Right cardiac atrium (tissue), 5 donors: ENCODE data around the gene NMRK1. TPM values are rescaled to one million over a fixed set of nuclear protein-coding genes. Genes with fewer than 3 reads are reported as not detected.

Experiments used
- ATAC-seq, 2 donors: fragments of 200-7000 bp; cut with Tn5 transposase; one replicate each; pipeline versions ENCODE4 v1.8.0 to v1.9.1; 2020; ENCODE audit warnings: moderate library complexity in 2 of 2, mild to moderate bottlenecking in 1 of 2
- DNase-seq, 3 donors: peaks; one replicate each; pipeline ENCODE4 v3.0.0-alpha.2; 2020
- H3K27ac ChIP-seq: one replicate; pipeline ENCODE4 v1.5.1; 2013; ENCODE audit warnings: mild to moderate bottlenecking, low read length, control low read depth, moderate library complexity
- H3K27me3 ChIP-seq: one replicate; pipeline ENCODE4 v1.6.1; 2013; ENCODE audit not compliant: control insufficient read depth, insufficient read depth
- H3K4me1 ChIP-seq: one replicate; pipeline ENCODE4 v1.6.1; 2013; ENCODE audit warnings: low read length; ENCODE audit not compliant: control insufficient read depth, insufficient read depth
- H3K4me3 ChIP-seq: one replicate; pipeline ENCODE4 v1.5.1; 2013; ENCODE audit warnings: low read length, control low read depth
- H3K9me3 ChIP-seq: one replicate; pipeline ENCODE4 v1.6.1; 2013; ENCODE audit warnings: low read length; ENCODE audit not compliant: control insufficient read depth
- WGBS: extraction: QIAGEN DNeasy Blood & Tissue Kit; methylation state at CpG from one replicate; pipeline ENCODE4 v1.1.7; 2013; 5-methylcytosine and 5-hydroxymethylcytosine counted together
- intact Hi-C, 4 donors: fragments of 100-400 bp; cut with DNase I; formaldehyde crosslinking; loops; one replicate each; pipeline versions ENCODE4 v1.11.0 to v1.14.0; 2022 to 2023
- polyA plus RNA-seq: library from polyadenylated mRNA; stranded (reverse); fragments of 200-250 nt; gene quantifications from one replicate; pipeline ENCODE4 v1.2.3, GENCODE V29; 2013
- total RNA-seq, 4 donors: library from RNA; stranded (reverse); fragmentation: NEBNext Ultra II Directional; extraction: Animal tissue kit (Norgen Biotek cat#: 25700); gene quantifications; one replicate each; pipeline ENCODE4 v1.2.1, GENCODE V29; 2021
- donor health status: healthy with polysubstance abuse.
- donor health status: DM: no; HTN: yes; CAD: no.
- donor health status: DM: no; HTN: no; CAD: no.
- donor health status: DM: no; HTN: yes; CAD: no; lungs with severe emphysema.
- donor health status: DM: yes; HTN: yes; CAD: no.

NMRK1 gene
- total and polyA plus RNA-seq, 5 donors, result 11.6 to 30.2 (median 27.2) TPM

- DNase-seq (no peak), ATAC-seq (peak in 1 of 2 donors; percentile 52)
- Histone ChIP-seq H3K9me3 (no peaks in the 10 kb centered on the region), H3K4me3 (no peak overlapping the region), H3K4me1 (no peaks in the 10 kb centered on the region), H3K27me3 (no peaks in the 10 kb centered on the region), H3K27ac (no peak overlapping the region)
- intact Hi-C loops, result no loop called here
- WGBS, result 92% methylated on average over 4 of the region's 4 CpGs
Measured at GRCh38 chr9:75120686-75121085, 32.7 kb upstream of the NMRK1 start.

GRCh38 chr9:75117564-75117963, 29.6 kb upstream of the NMRK1 start:
- DNase-seq (no peak), ATAC-seq (no peak)
- intact Hi-C loops, result no loop called here
- H3K9me3 ChIP-seq, result no peaks in the 10 kb centered on the region
- no peak overlapping the region for H3K27ac ChIP-seq
- H3K27me3 ChIP-seq, result no peaks in the 10 kb centered on the region
- no peak overlapping the region for H3K4me3 ChIP-seq
- no peaks in the 10 kb centered on the region for H3K4me1 ChIP-seq
- 99% methylated on average over 1 of the region's 1 CpG for WGBS

DNA sequence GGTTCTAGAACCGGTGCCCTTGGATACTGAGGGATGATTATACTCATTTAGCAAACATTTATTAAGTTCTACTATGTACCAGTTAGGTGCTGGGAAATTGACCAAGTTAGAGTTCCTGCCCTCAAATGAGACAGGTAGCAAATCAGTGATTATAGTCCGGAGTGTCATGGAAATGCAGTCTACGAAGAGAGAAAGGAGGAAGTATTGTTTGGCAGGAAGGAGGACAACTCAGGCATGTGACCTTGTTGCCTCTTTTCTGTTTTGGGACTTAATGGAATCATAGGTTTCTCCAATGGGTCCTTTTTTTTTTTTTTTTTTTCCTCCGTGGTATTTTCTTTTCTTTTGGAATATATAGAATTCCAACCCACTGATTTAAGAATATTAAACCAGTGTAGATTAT, 28.4 kb upstream of the NMRK1 start:
- no peak overlapping the region for H3K4me3 ChIP-seq
- H3K27ac ChIP-seq, result no peak overlapping the region
- no peaks in the 10 kb centered on the region for H3K4me1 ChIP-seq
- intact Hi-C loops, result no loop called here
- DNase-seq (no peak), ATAC-seq (no peak)
- WGBS, result 69% methylated on average over 4 of the region's 4 CpGs
- H3K27me3 ChIP-seq, result no peaks in the 10 kb centered on the region
- H3K9me3 ChIP-seq, result no peaks in the 10 kb centered on the region

- DNase-seq (no peak), ATAC-seq (no peak)
- H3K4me1 ChIP-seq, result peaks cover 6% of the 10 kb centered on the region
- intact Hi-C loops, result no loop called here
- no peak overlapping the region for H3K4me3 ChIP-seq
- H3K27me3 ChIP-seq, result no peaks in the 10 kb centered on the region
- H3K9me3 ChIP-seq, result no peaks in the 10 kb centered on the region
- WGBS, result 40% methylated on average over 4 of the region's 4 CpGs
- H3K27ac ChIP-seq, result no peak overlapping the region
Measured at GRCh38 chr9:75112789-75113188, 24.8 kb upstream of the NMRK1 start.

DNA sequence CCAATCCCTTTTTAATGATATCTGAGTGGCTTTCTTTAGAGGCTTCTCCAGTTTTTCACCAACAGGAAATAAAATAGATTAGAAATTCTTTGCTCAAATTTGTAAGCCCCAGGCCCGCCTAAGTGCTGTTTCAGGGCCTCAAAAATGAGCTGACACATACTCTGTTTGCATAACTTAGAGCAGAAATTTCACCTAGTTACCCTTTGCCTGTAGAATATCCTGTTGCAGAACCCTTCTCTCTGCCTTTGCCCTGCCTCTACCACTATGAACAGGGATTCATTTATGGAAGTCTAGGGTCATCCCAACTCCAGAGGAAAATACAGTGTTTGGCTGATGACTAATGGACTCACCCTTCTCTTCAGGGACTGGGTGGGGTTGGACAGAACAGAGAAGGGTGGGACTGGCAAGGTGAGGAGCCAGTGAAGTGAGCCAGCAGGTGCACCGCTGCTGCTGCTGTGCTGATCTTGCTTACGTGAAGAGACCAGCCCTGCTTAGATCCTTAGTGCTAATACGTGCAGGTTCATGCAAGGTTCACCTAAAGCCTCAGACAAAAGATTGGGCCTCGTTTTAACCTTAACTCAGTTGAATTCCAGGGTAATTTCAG, 23.2 kb upstream of the NMRK1 start:
- no peak for DNase-seq
- Histone ChIP-seq H3K4me1 (peaks cover 9% of the 10 kb centered on the region), H3K4me3 (no peak overlapping the region), H3K27me3 (no peaks in the 10 kb centered on the region), H3K27ac (no peak overlapping the region), H3K9me3 (no peaks in the 10 kb centered on the region)
- intact Hi-C loops, result no loop called here
- 86% methylated on average over 5 of the region's 5 CpGs for WGBS
- peak; percentile 19 to 34 for ATAC-seq

DNA sequence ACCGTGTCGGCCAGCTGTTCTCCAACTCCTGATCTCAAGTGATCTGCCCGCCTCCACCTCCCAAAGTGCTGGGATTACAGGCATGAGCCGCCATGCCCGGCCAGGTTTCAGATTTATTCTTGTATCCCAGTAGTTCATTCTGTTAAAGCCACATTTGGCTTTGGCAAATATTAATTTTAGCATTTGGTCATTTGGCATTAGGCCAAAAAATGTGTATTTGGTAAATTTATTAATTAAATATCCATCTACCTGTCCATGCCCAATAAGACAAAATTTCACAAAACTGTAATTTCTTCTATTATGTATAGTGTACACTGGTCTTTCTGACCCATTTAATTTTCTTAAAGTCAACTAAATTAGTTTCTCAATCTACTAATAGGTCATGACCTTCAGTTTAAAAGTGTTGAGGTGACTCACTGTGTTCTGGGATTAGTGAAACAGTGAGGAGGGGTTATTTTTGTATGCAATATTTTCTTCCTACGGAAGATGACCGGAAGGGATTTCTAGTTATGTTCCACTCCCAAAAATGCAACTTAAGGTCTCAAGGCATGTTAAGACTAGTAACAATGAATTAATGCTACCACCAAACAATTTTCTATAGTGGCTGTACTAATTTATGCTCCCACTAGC, 21.4 kb upstream of the NMRK1 start:
- intact Hi-C loops, result no loop called here
- peak overlapping the region; percentile 37 for H3K27ac ChIP-seq
- H3K27me3 ChIP-seq, result no peaks in the 10 kb centered on the region
- DNase-seq (no peak), ATAC-seq (no peak)
- H3K9me3 ChIP-seq, result no peaks in the 10 kb centered on the region
- no peak overlapping the region for H3K4me3 ChIP-seq
- H3K4me1 ChIP-seq, result peaks cover 11% of the 10 kb centered on the region
- WGBS, result 85% methylated on average over 7 of the region's 7 CpGs

- no peak overlapping the region for H3K4me3 ChIP-seq
- 45% methylated on average over 4 of the region's 4 CpGs for WGBS
- no peak overlapping the region for H3K27ac ChIP-seq
- no peaks in the 10 kb centered on the region for H3K27me3 ChIP-seq
- DNase-seq, result peak; percentile 48 to 75 (median 72)
- no peaks in the 10 kb centered on the region for H3K9me3 ChIP-seq
- peak; percentile 64 to 76 for ATAC-seq
- intact Hi-C loops, result no loop called here
- peaks cover 11% of the 10 kb centered on the region for H3K4me1 ChIP-seq
Measured at GRCh38 chr9:75108571-75108970, 20.6 kb upstream of the NMRK1 start.

GRCh38 chr9:75106857-75107256, 18.9 kb upstream of the NMRK1 start:
- DNase-seq (peak in 2 of 3 donors; percentile 58 to 61), ATAC-seq (peak; percentile 47 to 56)
- 53% methylated on average over 6 of the region's 6 CpGs for WGBS
- intact Hi-C loops, result no loop called here
- H3K27ac ChIP-seq, result no peak overlapping the region
- no peak overlapping the region for H3K4me3 ChIP-seq
- peaks cover 11% of the 10 kb centered on the region for H3K4me1 ChIP-seq
- H3K9me3 ChIP-seq, result no peaks in the 10 kb centered on the region
- no peaks in the 10 kb centered on the region for H3K27me3 ChIP-seq

GRCh38 chr9:75105841-75106240, 17.9 kb upstream of the NMRK1 start:
- H3K27me3 ChIP-seq, result no peaks in the 10 kb centered on the region
- DNase-seq (no peak), ATAC-seq (no peak)
- H3K27ac ChIP-seq, result no peak overlapping the region
- H3K9me3 ChIP-seq, result no peaks in the 10 kb centered on the region
- intact Hi-C loops, result no loop called here
- 55% methylated on average over 2 of the region's 2 CpGs for WGBS
- H3K4me3 ChIP-seq, result no peak overlapping the region
- H3K4me1 ChIP-seq, result peaks cover 11% of the 10 kb centered on the region

- Histone ChIP-seq H3K9me3 (no peaks in the 10 kb centered on the region), H3K4me1 (peaks cover 14% of the 10 kb centered on the region), H3K27ac (no peak overlapping the region), H3K4me3 (no peak overlapping the region), H3K27me3 (no peaks in the 10 kb centered on the region)
- ATAC-seq, result no peak
- WGBS, result 94% methylated on average over 2 of the region's 2 CpGs
- DNase-seq, result no peak
- intact Hi-C loops, result no loop called here
Measured at GRCh38 chr9:75105019-75105540, 17.1 kb upstream of the NMRK1 start.

DNA sequence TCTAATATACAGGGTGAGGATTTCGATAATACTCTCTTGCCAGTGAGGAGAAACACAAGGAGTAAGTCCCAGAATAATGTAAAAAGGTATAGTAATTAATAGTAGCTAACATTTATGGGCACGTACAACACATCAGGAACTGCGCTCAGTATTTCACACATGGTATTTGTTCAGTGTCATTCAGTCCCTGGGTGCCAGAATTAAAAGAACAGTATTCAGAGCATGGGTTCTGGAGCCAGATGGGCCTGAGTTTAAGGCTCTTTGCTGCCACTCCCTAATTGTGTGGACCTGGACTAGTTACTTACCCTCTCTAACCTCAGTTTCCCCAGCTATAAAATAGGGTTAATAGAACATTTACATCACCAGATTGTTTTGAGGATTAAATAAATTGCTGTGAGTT, 16.7 kb upstream of the NMRK1 start:
- Histone ChIP-seq H3K4me1 (peaks cover 14% of the 10 kb centered on the region), H3K9me3 (no peaks in the 10 kb centered on the region), H3K27me3 (no peaks in the 10 kb centered on the region), H3K4me3 (no peak overlapping the region), H3K27ac (no peak overlapping the region)
- ATAC-seq (no peak), DNase-seq (no peak)
- intact Hi-C loops, result no loop called here
- 66% methylated on average over 3 of the region's 3 CpGs for WGBS
